ENCODE data around the gene RPL7A.

RPL7A gene

DNA sequence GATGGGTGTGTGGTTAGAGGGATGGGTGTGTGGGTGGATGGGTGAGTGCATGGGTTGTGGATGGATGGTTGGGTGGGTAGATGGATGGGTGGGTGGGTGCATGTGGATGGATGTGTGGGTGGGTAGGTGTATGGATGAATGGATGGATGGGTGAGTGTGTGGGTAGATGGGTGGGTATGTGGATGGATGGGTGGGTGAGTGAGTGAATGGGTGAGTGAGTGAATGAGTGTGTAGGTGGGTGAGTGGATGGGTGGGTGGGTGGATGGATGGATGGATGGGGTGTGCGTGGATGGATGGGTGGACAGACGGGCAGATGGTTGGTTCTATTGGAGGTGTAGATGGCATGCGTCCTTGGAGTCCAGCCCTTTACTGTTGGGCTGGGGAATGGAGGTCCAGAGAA lies 45.4 kb downstream of the RPL7A start:
- no peak for DNase-seq

DNA sequence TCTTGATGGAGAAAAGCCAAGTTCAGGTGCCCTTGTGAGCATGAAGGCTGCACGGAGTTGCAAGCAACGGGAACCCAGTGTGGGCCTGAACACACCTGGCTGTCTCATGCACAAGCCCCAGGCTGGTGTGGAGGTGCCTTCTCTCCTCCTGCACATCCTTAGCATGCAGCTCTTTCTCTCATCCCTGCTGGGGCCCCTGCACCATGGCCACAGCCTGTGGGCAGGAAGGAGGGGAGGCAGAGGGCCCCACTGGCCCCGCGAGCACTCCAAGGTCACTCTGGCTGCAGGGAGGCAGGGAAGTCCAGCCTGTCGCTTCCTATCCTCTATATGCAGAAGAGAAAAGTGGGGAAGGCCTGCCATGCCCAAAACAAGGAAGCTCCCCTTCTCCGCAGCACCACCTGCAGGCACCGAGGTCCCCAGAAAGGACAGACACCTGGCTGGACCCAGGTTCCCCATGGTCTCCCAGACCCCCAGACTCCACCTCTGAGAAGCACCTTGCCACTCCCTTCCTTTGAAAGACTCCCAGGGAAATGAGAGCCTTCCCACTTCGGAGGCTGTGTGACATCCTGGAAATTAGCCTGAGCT lies 46.8 kb downstream of the RPL7A start:
- DNase-seq = no peak

DNA sequence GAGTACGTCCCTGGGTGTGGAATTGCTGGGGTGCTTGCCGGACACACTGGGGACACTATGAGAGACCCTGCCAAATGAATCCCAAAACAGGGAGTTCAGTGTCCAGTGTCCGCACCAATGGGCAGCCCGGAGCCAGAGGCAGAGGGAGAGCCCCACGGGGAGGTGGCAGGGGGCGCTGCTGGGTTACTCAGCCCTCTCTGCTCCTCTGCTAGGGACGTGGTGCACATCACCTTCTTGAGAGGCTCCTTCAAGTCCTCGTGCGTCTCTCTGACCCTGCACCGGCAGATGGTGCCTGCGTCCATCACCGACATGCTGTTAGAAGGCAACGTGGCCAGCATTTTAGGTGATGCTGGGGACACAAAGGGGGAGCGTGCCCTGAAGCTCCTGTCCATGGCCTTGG lies 48.9 kb downstream of the RPL7A start:
- DNase-seq = no peak

DNA sequence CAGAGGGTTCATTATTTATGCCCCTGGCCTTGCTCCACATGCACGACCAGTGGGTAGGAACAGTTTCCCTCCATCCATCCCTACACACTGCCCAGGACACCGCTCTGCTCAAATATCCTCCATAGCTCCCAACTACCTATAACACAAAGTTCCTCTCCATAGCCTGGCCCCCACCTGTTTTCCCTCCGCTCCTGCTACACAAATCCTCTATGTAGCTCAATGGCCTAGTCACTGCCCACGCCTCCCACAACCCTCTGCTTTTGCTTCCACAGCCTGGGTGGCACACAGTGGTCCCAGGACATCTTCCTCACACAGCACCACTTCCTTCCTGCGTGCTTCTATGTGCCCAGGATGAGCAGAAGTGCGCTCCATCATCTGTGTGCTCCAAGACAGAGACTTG lies 49.4 kb downstream of the RPL7A start:
- DNase-seq = no peak

DNA sequence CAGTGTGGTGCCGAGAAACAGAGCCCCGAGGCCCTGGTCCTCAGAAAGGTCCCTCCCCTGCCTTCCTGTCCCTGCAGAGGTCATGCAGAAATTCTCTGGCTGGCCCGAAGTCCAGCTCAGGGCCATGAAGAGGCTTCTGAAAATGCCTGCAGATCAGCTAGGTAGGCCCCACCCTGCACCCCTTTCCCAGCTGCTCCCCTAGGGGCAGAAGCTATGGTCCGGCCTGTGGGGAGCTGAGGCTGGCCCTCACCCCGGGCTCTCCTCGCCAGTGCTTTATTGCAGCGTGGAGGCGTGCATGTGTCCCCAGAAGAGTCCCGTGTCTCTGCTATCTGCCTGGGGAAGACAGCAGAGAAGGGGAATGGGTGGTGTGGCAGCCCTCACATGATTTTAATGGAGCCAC lies 49.9 kb downstream of the RPL7A start:
- DNase-seq = no peak

DNA sequence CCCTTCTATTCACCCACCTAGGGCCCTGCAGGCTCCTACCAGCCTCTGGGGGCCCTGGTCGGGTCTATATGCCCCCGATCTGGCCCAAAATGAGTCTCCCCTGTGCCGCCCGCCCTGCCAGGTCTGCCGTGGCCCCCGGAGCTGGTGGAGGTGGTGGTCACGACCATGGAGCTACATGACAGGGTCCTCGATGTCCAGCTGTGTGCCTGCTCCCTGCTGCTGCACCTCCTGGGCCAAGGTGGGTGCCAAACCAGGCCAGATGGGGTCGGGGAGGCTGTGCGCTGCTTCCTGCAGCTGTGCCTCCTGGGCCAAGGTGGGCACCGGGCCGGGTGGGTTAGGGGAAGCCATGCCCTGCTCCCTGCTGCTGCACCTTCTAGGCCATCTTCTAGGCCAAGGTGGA lies 52.3 kb downstream of the RPL7A start:
- no peak for DNase-seq
